Activated CD4-positive, alpha-beta memory T cell treated with anti-CD3 and anti-CD28 coated beads, Interleukin-2, amount 10 ng/mL, durations not matched to agents 7 days and 5 days (primary cell): ENCODE results near the gene CCDC186. TPM values are rescaled to one million over a fixed set of nuclear protein-coding genes. Genes with fewer than 3 reads are reported as not detected.

Source experiments
- CTCF ChIA-PET: fragments of 350-600 bp; sonication (Branson Sonifier 250); formaldehyde crosslinking; loops from one replicate; lab custom pipeline; 2021; ENCODE audit warnings: antibody characterized with exemption, inconsistent platforms; lab: Charles Lee
- POLR2A ChIA-PET: fragments of 350-600 bp; sonication (Branson Sonifier 250); formaldehyde crosslinking; loops from one replicate; lab custom pipeline; 2021; ENCODE audit warnings: antibody characterized with exemption; lab: Charles Lee
- DNase-seq: peaks from one replicate; pipeline ENCODE4 v3.0.0-alpha.2; 2020
- H3K27ac Mint-ChIP-seq: one replicate; pipeline ENCODE4 v1.8.0; 2021; ENCODE audit warnings: mild to moderate bottlenecking, mixed read lengths
- H3K27me3 Mint-ChIP-seq: one replicate; pipeline ENCODE4 v1.8.0; 2021; ENCODE audit warnings: mixed read lengths
- H3K36me3 Mint-ChIP-seq: one replicate; pipeline ENCODE4 v1.8.0; 2021; ENCODE audit warnings: low read depth, mixed read lengths
- H3K4me1 Mint-ChIP-seq: one replicate; pipeline ENCODE4 v1.8.0; 2021; ENCODE audit warnings: mixed read lengths
- H3K4me3 Mint-ChIP-seq: one replicate; pipeline ENCODE4 v1.8.0; 2021; ENCODE audit warnings: mild to moderate bottlenecking, mixed read lengths
- H3K9me3 Mint-ChIP-seq: one replicate; pipeline ENCODE4 v1.8.0; 2021; ENCODE audit warnings: mixed read lengths
- total RNA-seq, 2 experiments: library from RNA; stranded (reverse); gene quantifications; one replicate each; pipeline ENCODE4 v1.2.3, GENCODE V29; 2021

Gene CCDC186
- total RNA-seq, 2 experiments from 2014 or later, result 20.0 to 22.2 TPM

GRCh38 chr10:114073395-114074186, 100.4 kb downstream of the CCDC186 start:
- peaks cover 24% of the 10 kb centered on the region for H3K4me1 Mint-ChIP-seq
- DNase-seq, result peak; percentile 59
- no peaks in the 10 kb centered on the region for H3K9me3 Mint-ChIP-seq
- no peak overlapping the region for H3K4me3 Mint-ChIP-seq
- POLR2A ChIA-PET, result interaction anchor here (0.5 kb wide), 1 partner anchor 362 kb away, joined by 3 read pairs; no protein-coding TSS in a partner anchor
- H3K27me3 Mint-ChIP-seq, result peaks cover 12% of the 10 kb centered on the region
- no peaks in the 10 kb centered on the region for H3K36me3 Mint-ChIP-seq
- CTCF ChIA-PET, result interaction anchor here (1.6 kb wide), 1 partner anchor 14 kb away, joined by 5 read pairs; no protein-coding TSS in a partner anchor
- H3K27ac Mint-ChIP-seq, result no peak overlapping the region

- H3K27ac Mint-ChIP-seq, result no peak overlapping the region
- H3K4me3 Mint-ChIP-seq, result no peak overlapping the region
- peaks cover 34% of the 10 kb centered on the region for H3K4me1 Mint-ChIP-seq
- CTCF ChIA-PET, result no interaction called here
- no peaks in the 10 kb centered on the region for H3K9me3 Mint-ChIP-seq
- H3K27me3 Mint-ChIP-seq, result peaks cover 4% of the 10 kb centered on the region
- H3K36me3 Mint-ChIP-seq, result no peaks in the 10 kb centered on the region
- POLR2A ChIA-PET, result interaction anchor here (0.8 kb wide), 1 partner anchor 12 kb away, joined by 4 read pairs; no protein-coding TSS in a partner anchor
- no peak for DNase-seq
Observed at GRCh38 chr10:114071178-114071577, 102.8 kb downstream of the CCDC186 start.

Other genes with a start within 250 kb of the CCDC186 start
- gene ADRB1, start 130.3 kb downstream of the CCDC186 start, total RNA-seq, result under 1 TPM; 0.20 TPM
- under 1 TPM; 0.35 to 0.40 TPM for gene TDRD1, start 5.2 kb upstream of the CCDC186 start, total RNA-seq
- not detected for gene VWA2, start 65.1 kb upstream of the CCDC186 start, total RNA-seq
- gene AFAP1L2, start 230.3 kb upstream of the CCDC186 start, total RNA-seq, result 1 to 10 TPM; 1.5 to 1.9 TPM